ENCODE results near the gene PHF14. TPM values are rescaled to one million over a fixed set of nuclear protein-coding genes. Genes with fewer than 3 reads are reported as not detected.

The PHF14 gene
- total RNA-seq, 4 donors from 2014 or later, result 25.3 to 52.6 (median 29.1) TPM

- no peaks in the 10 kb centered on the region for H3K9me3 ChIP-seq
- no peak for ATAC-seq
- no peak overlapping the region for H3K4me3 ChIP-seq
- TF ChIP-seq POLR2AphosphoS5 (IDR thresholded peaks at IDR 0.05) (no peak), EP300 (IDR thresholded peaks at IDR 0.05) (no peak), POLR2A (IDR thresholded peaks at IDR 0.05) (no peak)
- TF ChIP-seq, protein P1, sequence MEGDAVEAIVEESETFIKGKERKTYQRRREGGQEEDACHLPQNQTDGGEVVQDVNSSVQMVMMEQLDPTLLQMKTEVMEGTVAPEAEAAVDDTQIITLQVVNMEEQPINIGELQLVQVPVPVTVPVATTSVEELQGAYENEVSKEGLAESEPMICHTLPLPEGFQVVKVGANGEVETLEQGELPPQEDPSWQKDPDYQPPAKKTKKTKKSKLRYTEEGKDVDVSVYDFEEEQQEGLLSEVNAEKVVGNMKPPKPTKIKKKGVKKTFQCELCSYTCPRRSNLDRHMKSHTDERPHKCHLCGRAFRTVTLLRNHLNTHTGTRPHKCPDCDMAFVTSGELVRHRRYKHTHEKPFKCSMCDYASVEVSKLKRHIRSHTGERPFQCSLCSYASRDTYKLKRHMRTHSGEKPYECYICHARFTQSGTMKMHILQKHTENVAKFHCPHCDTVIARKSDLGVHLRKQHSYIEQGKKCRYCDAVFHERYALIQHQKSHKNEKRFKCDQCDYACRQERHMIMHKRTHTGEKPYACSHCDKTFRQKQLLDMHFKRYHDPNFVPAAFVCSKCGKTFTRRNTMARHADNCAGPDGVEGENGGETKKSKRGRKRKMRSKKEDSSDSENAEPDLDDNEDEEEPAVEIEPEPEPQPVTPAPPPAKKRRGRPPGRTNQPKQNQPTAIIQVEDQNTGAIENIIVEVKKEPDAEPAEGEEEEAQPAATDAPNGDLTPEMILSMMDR (IDR thresholded peaks at IDR 0.05), result no peak
- H3K27ac ChIP-seq, result no peak overlapping the region
- no peaks in the 10 kb centered on the region for H3K27me3 ChIP-seq
- WGBS, 2 donors (ENCODE audit: low coverage in 1 of 2), result 74 to 93% methylated on average over 4 of the region's 4 CpGs
- peaks cover 0 to 11% of the 10 kb centered on the region in 2 donors for H3K36me3 ChIP-seq
- no peaks in the 10 kb centered on the region for H3K4me1 ChIP-seq
These were observed 156.3 kb downstream of the PHF14 start for GRCh38 chr7:11130012-11130411.

GRCh38 chr7:11130601-11131000 lies 156.9 kb downstream of the PHF14 start:
- Histone ChIP-seq H3K27ac (no peak overlapping the region), H3K4me1 (no peaks in the 10 kb centered on the region)
- whole genome bisulfite sequencing, 2 donors (ENCODE audit: low coverage in 1 of 2), result 89 to 100% methylated on average over 2 of the region's 2 CpGs

GRCh38 chr7:11133436-11133959 lies 159.8 kb downstream of the PHF14 start:
- ATAC-seq, result no peak

More at GRCh38 chr7:11130601-11131000, 156.9 kb downstream of the PHF14 start:
- ATAC-seq, result no peak
- H3K27me3 ChIP-seq, result no peaks in the 10 kb centered on the region
- no peaks in the 10 kb centered on the region for H3K9me3 ChIP-seq
- no peak for TF ChIP-seq EP300 (IDR thresholded peaks at IDR 0.05)
- no peak for TF ChIP-seq POLR2A (IDR thresholded peaks at IDR 0.05)
- TF ChIP-seq, protein P1 (IDR thresholded peaks at IDR 0.05), result no peak
- no peak for TF ChIP-seq POLR2AphosphoS5 (IDR thresholded peaks at IDR 0.05)
- H3K36me3 ChIP-seq, result peaks cover 0 to 11% of the 10 kb centered on the region in 2 donors
- no peak overlapping the region for H3K4me3 ChIP-seq

DNA sequence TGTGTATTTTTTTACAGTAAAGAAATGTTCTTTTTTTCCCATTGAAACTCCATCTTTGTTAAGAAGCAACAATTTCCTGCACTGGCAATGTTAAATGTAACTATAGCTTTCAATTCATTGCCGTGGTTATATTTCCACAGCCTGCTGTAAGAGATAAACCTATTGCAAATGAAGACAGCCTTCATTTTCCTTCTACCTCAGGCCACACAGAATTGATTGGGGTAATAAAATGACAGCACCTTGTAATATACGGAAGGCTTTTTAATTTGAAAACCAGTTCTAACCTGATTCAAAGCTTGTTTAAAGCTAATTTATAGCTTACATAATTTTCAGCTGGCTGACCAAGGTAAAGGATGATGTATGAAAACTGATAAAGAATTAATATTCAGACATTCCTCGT lies 161.9 kb downstream of the PHF14 start:
- 71 to 93% methylated on average over 2 to 3 of the region's 3 CpGs for WGBS, 2 donors (ENCODE audit: low coverage in 1 of 2)
- peaks cover 0 to 16% of the 10 kb centered on the region in 2 donors for H3K36me3 ChIP-seq

More at GRCh38 chr7:11133436-11133959, 159.8 kb downstream of the PHF14 start:
- Histone ChIP-seq H3K4me3 (no peak overlapping the region), H3K9me3 (no peaks in the 10 kb centered on the region), H3K27ac (no peak overlapping the region), H3K4me1 (no peaks in the 10 kb centered on the region), H3K36me3 (peaks cover 0 to 19% of the 10 kb centered on the region in 2 donors), H3K27me3 (no peaks in the 10 kb centered on the region)
- 40 to 86% methylated on average over 1 of the region's 1 CpG for WGBS, 2 donors (ENCODE audit: low coverage in 1 of 2)
- TF ChIP-seq POLR2A (IDR thresholded peaks at IDR 0.05), result no peak
- TF ChIP-seq EP300 (IDR thresholded peaks at IDR 0.05), result no peak

GRCh38 chr7:11141541-11141940 lies 167.9 kb downstream of the PHF14 start:
- WGBS, 2 donors (ENCODE audit: low coverage in 1 of 2), result 84% methylated on average over 3 of the region's 3 CpGs
- Histone ChIP-seq H3K36me3 (peaks cover 0 to 9% of the 10 kb centered on the region in 2 donors), H3K27ac (no peak overlapping the region), H3K9me3 (no peaks in the 10 kb centered on the region), H3K4me1 (no peaks in the 10 kb centered on the region), H3K4me3 (no peak overlapping the region), H3K27me3 (no peaks in the 10 kb centered on the region)
- TF ChIP-seq EP300 (IDR thresholded peaks at IDR 0.05) (no peak), POLR2A (IDR thresholded peaks at IDR 0.05) (no peak), POLR2AphosphoS5 (IDR thresholded peaks at IDR 0.05) (no peak)
- TF ChIP-seq, protein P1 (IDR thresholded peaks at IDR 0.05), result no peak
- ATAC-seq, result no peak

More for the DNA sequence above, 161.9 kb downstream of the PHF14 start:
- H3K27me3 ChIP-seq, result no peaks in the 10 kb centered on the region
- H3K4me3 ChIP-seq, result no peak overlapping the region
- no peak for ATAC-seq
- no peaks in the 10 kb centered on the region for H3K9me3 ChIP-seq
- H3K27ac ChIP-seq, result no peak overlapping the region
- no peaks in the 10 kb centered on the region for H3K4me1 ChIP-seq
- no peak for TF ChIP-seq POLR2AphosphoS5 (IDR thresholded peaks at IDR 0.05)
- no peak for TF ChIP-seq EP300 (IDR thresholded peaks at IDR 0.05)
- no peak for TF ChIP-seq POLR2A (IDR thresholded peaks at IDR 0.05)
- TF ChIP-seq, protein P1 (IDR thresholded peaks at IDR 0.05), result no peak
